LNCAP (cell line): ENCODE measurements around the gene SPAG17.

Experiments used
- TF ChIP-seq, protein P1 (sequence below): fragments of 450-650 bp; IDR thresholded peaks from 2 replicates; pipeline ENCODE4 v1.5.1; 2017; ENCODE audit warnings: mild to moderate bottlenecking

SPAG17 gene

DNA sequence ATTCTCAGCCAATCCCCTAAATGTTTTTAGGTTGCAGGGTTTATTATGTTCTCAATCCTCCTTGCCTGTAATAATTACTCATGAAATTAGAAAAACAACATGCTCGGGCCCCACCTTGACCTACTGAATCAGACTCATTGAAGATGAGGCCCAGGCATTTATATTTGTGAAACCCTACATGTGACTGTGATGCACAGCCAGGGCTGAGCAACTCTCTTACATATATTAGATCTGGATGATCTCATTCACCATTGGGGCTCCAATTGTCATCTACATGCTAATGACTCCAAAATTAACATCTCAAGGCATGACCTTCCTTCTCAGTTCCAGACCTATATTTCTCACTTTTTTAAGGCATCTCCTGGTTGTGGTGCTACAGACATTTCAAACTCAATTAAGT, 152.1 kb downstream of the SPAG17 start:
- TF ChIP-seq, protein P1, sequence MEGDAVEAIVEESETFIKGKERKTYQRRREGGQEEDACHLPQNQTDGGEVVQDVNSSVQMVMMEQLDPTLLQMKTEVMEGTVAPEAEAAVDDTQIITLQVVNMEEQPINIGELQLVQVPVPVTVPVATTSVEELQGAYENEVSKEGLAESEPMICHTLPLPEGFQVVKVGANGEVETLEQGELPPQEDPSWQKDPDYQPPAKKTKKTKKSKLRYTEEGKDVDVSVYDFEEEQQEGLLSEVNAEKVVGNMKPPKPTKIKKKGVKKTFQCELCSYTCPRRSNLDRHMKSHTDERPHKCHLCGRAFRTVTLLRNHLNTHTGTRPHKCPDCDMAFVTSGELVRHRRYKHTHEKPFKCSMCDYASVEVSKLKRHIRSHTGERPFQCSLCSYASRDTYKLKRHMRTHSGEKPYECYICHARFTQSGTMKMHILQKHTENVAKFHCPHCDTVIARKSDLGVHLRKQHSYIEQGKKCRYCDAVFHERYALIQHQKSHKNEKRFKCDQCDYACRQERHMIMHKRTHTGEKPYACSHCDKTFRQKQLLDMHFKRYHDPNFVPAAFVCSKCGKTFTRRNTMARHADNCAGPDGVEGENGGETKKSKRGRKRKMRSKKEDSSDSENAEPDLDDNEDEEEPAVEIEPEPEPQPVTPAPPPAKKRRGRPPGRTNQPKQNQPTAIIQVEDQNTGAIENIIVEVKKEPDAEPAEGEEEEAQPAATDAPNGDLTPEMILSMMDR = no peak

DNA sequence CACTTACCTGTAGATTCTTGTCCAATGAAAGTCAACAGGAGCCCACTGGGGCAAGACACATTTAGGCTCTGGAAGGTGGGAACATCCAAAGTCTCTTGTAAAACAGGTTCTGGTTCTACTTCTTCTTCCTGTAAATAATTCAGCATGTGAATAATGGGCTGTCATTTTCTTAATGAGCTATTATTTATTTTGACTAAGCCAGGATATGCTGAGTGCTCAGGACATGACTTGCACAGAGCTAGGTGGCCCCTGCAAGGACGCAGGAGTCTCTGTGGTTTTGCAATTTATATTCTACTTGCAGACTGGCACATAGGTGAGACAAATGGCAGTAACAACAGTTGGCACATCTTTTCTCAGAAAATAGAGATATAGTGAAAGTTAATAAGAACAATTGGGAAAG, 156.8 kb downstream of the SPAG17 start:
- TF ChIP-seq, protein P1 = no peak

DNA sequence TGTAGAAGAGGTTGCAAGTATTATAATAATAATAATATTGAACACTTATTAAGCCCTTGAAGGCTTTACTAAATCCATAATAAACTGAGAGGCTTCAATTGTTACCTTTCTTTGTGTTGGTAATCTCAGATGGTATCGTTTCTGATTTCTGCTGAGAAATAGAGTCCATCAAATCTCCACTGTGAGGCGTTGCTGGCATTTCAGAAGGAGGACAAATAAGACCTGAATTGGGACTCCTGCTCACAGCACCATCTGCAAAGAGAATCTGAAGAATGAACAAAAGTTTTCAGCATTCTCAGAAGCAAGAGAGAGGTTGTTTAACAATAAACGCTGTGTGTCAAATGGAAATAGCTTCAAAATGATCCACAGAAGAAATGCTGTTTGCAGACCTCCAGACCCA, 161.8 kb downstream of the SPAG17 start:
- TF ChIP-seq, protein P1 = peak; percentile 17; the same call in 1 of the 2 replicates

DNA sequence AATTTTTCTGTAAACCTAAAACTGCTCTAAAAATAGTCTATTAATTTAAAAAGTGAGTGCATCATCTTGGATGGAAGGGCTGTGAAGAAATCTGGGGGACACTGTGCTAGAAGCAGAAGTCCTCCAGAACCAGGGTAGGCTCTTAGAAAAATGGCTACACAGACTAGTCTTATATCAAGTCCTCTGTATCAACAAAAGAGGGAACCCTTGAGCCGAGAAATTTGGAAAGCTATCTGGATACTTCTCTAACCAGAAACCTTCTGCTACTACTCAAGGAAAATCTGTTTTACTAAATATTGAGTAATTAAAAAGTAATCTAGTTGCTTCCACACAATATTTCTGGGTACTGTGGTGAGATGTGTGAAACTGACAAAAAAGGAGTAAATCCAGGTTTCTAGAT, 163.4 kb downstream of the SPAG17 start:
- TF ChIP-seq, protein P1 = no peak

DNA sequence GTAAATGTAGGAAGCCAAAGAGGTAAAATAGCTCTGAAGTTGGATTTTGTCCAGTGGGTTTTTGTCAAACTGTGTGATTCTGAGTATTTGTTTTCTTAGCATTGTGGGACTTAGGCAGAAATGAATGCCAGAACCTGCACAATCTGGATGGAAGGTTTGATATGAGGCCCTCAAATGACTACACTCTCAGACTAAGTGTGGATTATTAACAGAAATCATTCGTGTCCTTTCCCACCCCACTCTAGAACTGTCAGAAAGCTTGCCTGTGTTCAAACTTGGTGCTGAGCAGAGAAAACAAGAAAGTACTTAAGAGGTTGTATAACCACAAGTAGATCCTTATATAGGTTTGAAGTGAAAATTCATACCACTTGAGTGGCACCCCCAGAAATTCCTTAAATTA, 167.0 kb downstream of the SPAG17 start:
- TF ChIP-seq, protein P1 = no peak

DNA sequence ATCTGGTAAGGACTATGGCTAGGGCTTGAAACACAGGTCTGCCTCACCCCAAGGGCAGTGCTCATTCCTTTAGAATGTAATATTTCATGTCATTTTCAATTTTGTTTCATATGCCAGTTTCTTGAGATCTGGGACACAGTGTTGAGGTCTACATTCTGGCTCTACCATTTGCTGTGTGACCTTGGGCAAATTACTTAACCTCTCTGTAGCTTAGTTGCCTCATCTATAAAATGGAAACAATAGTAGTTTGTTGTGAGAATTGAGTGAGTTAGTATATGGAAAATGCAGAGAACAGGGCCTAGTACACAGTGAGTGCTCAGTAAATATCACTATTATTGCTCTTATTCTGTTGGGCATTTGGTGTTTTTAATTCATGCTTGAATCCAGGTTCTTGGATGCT, 171.1 kb downstream of the SPAG17 start:
- TF ChIP-seq, protein P1 = no peak

DNA sequence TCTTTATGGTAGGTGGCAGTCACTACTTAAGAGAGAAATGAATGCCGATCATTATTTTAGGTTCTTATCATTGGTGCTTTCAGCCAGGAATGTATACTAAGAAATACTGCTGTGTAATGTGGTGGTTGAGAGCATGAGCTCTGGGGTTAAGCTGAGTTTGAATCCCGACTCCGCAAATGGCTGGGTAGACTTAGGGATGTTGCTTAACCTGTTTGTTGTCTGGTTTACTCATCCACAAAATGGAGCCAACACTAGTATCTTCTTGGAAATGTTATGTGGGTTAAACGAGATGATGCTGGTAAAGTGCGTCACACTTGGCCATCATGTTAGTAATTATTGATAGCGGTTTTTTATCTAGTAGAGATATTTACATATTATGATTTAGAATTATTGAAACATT, 171.7 kb downstream of the SPAG17 start:
- TF ChIP-seq, protein P1 = no peak

DNA sequence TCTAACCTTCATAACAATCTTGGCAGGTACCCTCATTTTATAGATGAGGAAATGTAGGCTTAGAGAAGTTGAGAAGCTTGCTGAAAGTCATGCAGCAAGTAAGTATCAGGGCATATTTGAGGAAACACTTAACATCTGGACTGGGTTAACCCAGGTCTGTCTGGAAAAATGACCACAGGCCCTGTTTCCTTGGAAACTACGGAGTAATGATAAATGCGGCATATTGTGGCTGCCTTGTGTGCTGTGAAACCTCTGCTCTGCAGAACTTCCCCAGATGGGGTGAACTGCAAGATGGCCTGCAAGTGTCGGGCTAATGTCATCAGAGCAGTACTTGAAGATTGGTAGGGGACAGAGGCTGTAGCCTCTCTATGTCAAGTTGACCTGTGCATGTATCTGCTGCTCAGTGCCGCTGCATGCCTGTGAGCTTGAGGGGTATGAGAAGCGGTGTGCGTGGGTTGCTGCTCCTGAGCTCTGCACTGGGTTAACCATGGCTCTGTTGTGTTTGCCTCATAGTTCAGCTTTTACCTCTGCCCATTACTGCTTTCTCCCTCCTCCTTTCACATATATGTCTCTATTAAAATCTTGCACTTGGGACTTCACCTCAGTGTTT, 172.4 kb downstream of the SPAG17 start:
- TF ChIP-seq, protein P1 = no peak
